TTC549 (cell line): ENCODE measurements around the gene SHISA3.
"Not testable (repeated sequence)": the region's sequence is repeated elsewhere in the genome, so short reads cannot be mapped to it uniquely, and the experiment has no call there.

Experiments used
- FAIRE-seq: peaks from 2 replicates; lab custom pipeline; 2012; peaks lifted over from hg19 to GRCh38; lab: Jason Lieb, UNC

SHISA3 gene

GRCh38 chr4:42396752-42397634 lies at the start of gene SHISA3:
Gene SHISA3 (plus strand): TSS chr4:42397488. CDS start chr4:42398057, 569 bp downstream.
- FAIRE-seq = no peak

DNA sequence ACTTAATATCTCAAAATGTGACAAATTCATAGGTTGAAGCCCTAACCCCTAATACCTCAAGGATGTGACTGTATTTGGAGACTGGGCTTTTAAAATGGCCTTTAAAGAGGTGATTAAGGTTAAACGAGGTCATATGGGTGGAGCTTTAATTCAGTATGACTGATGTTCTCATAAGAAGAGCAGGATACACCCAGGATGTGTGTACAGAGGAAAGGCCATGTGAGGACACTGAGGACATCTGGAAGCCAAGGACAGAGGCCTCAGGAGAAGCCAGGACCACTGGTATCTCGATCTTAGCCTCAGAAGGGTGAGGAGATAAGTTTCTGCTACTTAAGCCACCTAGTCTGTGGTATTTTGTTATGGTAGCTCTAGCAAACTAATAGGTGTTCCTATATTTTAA lies 49.0 kb upstream of the SHISA3 start:
- FAIRE-seq = no peak

- FAIRE-seq = no peak
These were observed 48.6 kb upstream of the SHISA3 start for GRCh38 chr4:42348692-42349091.

DNA sequence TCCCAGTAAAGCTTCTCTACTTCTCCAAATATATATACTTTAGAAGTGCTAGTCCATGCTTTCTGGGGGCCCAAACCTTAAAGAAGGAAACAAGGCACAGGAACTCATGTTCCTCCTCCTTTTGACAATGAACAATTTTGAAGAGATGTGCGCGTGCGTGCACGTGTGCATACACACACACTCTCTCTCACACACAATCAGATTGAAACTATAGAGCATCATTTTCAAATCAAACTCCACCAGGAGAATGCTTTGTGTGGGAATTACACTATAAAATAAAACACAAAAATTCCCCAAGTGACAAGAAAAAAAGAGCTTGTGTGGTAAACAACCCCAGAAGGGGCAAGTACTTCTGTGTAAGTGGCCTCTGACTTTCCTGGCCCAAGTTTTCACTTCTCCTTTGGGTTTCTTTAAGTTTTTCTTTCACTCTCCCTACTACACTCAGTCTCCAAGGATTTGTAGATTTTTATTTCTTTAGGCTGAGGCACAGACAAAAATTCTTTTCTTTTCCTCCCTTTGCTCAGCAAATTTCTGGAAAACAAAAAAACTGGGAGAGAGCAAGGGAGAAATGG lies 46.6 kb upstream of the SHISA3 start:
- FAIRE-seq = no peak

- no peak for FAIRE-seq
These were observed 45.2 kb upstream of the SHISA3 start for GRCh38 chr4:42352049-42352448.

DNA sequence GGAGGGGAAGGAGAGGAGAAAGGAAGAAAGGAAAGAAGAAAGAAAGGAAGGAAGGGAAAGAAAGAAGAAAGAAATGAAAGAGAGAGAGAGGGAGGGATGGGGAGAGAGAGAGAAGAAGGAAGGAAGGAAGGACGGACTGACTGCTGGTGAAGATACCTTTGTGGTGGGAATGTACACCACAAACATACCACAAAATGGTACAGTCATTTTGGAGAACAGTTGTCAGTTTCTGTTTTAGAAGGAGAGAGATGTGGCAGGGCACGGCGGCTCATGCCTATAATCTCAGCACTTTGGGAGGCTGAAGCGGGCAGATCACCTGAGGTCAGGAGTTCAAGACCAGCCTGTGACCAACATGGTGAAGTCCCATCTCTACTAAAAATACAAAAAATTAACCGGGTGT lies 40.0 kb upstream of the SHISA3 start:
- FAIRE-seq = no peak

DNA sequence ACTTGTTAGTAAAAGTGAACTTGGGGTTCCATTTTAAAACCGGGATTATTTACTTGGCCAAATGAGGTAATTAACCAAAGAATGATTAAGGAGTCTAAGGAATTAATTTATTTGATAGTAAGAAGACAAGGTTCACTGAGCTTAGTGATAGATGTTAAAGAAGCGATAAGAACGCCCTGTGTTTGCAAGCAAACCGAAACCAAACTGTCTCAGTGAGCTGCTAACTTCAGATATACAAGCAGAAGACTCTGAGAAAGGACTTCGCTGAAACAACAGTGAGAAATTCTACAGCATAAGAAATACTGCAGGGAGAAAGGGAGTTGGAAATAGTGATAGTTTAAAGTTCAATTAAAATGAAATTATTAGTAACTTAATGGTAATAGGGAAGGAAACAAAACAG lies 37.6 kb upstream of the SHISA3 start:
- no peak for FAIRE-seq

DNA sequence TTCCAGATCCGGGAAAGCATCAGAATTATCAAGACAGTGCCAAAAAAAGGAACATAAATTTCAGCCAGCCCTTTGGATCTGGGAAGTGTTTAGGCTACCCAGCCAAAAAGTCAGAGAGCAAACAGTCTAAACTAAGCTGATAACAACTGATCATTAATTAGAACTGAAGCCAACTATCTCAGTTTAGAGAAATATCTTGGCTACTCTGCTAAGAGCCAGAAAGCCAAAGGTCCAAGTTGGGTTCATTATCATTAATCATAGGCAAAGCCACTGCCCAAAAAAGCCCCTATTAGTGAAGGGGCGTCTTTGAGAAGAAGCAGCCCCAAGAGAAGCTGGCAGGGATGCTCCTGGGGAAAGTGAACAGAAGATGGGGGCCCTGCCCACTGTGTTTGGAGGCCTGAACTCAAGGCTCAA lies 37.0 kb upstream of the SHISA3 start:
- FAIRE-seq = no peak

GRCh38 chr4:42361456-42361855 lies 35.8 kb upstream of the SHISA3 start:
- no peak for FAIRE-seq

DNA sequence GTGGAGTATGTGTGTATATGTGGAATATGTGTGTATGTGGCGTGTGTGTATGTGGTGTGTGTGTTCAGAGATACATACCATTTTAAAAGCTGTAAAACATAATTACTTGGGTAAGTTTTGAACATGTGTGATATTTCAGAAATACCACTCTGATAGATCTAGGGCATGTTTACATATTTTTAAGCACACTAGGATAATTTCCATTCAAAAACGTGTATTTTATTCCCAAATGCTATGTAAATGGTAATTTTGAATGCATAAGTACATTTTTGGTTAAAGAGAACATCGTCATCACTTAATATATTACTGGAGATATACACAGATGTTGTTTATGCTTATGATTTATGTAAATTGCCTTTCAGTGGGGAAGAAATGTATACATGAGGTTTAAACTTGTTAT lies 34.7 kb upstream of the SHISA3 start:
- FAIRE-seq = no peak

DNA sequence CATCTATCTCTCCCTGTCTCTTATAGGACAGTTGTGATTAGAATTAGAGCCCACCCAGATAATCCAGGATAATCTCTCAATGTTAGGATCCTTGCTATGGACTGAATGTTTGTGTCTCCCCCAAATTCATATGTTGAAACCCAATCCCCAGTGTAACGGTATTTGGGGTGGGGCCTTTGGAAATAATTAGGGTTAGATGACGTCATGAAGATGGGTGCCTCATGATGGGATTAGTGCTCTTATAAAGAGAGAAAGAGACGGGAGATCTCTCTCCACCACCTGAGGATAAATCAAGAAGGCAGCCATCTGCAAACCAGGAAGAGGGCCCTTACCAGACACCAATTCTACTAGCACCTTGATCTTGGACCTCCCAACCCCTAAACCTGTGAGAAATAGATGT lies 33.7 kb upstream of the SHISA3 start:
- FAIRE-seq = no peak

GRCh38 chr4:42364266-42365053 lies 32.8 kb upstream of the SHISA3 start:
- no peak for FAIRE-seq

DNA sequence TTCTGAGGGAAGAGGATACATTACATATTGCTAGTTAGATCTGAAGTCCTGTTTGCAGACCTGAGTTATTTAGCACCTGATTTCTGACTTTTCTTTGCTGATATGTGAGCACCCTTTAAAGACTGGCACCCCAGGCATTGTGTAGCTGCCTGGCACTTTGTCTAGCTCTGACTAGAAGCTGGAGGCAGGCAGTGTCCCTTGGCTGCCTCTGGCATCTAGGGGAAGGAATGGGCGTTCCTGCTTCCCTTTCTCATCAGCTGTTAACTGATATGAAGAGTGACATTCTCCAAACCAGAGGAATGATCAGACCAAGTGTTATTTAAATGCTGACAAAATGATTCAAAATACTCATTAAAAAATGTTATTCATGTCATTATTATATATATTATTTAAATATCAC lies 30.3 kb upstream of the SHISA3 start:
- no peak for FAIRE-seq

- no peak for FAIRE-seq
These were observed 27.8 kb upstream of the SHISA3 start for GRCh38 chr4:42369489-42369888.

DNA sequence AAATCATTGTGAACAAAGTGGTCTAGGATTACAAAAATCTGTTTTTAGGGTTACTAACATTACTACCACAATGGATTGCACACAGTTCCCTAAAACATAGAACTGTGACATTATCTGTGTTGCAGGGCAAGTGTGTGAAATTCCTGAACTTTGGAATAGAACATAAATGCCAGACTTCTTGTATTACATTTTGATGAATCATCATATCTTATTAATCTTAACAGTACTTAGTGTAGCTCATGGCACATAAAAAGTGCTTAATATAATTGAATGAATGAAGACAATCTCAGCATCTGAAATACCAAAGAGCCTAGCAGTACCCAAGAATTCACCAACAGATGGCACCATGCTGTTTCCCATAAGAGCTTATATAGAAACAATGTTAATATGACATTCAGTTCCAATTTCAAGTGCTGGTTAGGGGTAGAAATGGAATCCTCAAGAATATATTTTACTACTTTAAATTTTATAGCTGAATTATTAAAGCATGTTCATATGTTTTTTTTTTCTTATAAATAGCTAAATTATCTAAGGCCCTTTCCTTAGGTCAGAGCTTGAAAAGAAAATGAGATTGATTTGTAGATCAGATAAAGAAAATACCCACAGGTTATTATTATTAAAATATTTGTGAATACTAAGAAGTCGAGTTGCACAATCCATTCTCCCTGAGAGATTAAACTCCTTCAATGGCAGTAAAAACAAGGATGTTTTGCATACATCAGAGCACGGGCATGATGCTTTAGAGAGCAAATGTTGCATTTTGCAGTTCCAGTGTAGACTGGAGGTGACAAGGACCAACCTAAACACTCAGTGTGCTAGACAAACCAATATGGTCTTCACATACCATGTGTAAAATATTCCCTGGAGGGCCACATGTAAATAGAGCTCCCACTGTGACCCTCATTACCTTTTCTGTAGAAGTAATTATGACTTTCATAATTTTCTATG lies 25.7 kb upstream of the SHISA3 start:
- peak; percentile 28 for FAIRE-seq

- FAIRE-seq = not testable (repeated sequence)
These were observed 25.0 kb upstream of the SHISA3 start for GRCh38 chr4:42372303-42372702.

DNA sequence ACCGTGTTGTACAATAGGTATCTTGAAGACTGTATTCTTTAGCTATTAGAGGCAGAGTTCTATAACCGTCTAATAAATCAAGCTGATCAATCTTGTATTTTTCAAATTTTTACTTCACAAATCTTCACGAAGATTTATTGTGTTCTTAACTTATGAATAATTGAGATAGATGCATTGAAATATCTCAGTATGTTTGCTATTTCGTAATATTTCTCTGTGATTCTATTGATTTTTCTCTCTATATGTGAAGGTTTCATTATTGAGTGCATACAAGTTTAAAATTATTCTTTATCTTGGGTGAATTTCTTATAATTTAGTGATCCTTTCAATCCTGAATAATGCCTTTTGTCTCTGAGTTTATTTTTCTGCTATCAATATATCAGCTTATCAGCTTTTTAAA lies 19.8 kb upstream of the SHISA3 start:
- FAIRE-seq = no peak

DNA sequence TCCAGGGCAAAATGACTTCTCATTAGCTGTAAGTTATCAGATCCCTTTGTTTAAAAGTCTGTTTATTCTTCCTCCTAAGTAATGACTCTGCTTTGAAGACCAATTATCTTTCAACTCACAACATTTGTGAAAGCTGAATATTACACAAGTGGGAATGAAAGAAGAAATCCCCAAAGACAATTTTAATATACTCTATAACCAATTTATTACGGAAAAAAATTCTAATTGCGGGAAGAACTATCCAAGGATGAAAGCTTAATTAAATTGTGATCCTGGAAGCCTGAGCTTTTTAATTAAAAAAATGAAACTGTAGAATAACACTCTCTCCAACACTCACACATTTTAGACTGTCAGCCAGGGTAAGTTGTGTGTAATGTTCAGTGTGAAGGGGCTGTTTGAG lies 15.6 kb upstream of the SHISA3 start:
- FAIRE-seq = no peak

GRCh38 chr4:42385516-42385915 lies 11.8 kb upstream of the SHISA3 start:
- no peak for FAIRE-seq

DNA sequence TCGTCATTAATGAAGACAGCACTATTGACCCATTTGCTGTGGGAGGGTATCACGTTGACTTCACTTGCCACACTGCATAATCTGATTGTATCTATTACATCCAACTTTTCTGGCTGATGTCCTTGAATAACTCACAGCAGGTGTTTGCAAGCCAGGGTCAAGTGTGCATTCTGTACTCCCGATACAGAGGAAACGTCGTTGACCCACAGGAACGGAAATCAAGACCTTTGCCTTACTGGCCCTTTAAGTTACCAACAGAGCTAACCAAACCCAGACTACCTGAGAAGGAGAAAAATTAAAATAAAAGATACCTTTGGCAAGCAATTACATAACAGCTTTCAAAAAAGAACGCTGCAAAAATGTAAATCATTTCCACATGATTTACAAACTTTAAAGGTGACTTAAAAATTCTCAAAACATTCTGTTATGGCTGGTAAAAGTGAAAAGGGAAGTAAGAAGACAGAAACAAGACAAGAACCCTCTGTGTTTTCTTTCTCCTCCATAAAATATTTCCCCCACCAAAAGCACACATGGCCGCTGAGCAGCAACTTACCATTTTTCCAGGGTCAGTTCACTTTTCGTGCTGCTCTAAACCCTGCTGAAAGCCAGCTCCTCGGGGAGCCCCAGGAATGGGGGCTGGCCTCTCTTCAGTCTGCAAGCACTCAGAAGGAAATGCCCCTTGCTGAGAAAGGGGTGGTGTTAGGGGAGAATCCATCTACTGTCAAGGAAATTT lies 6.5 kb upstream of the SHISA3 start:
- no peak for FAIRE-seq

DNA sequence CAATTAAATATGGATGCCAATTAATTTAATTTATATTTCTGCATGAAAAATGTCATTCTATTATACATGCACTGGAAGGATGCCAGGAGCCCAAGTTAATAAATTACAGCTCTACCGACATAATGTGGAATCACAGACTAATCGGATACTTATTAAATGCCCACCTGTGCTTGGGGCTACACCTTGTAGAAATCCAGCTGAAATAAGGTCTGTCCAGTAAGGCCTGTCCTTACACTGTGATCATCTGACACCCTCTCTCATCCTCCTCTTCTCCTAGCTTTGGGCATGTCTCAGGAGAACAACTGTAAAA lies 6.0 kb upstream of the SHISA3 start:
- no peak for FAIRE-seq

DNA sequence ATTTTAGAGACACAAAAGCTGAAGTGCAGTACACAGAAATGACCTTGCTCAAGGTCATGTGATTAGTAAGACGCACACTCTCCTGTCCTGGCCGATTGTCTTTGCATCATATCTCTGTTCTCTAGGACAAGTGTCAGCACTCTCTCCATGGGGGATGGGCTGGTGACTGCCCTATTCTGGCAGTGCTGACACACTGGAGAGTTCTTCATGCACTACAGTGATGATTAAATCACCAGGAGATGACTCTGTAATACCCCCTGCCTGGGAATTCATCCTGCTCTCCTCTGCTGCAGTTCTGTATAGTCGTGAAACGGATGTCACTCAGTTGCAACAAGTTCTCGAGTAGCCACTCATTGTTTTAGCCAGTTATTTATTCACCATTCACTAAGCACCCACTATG lies 5.3 kb upstream of the SHISA3 start:
- FAIRE-seq = no peak
